Astrocyte (in vitro differentiated cells and primary cell): ENCODE data around the gene GFRAL.

Experiments used
- EZH2 ChIP-seq: IDR thresholded peaks from 2 replicates; pipeline ENCODE4 v1.6.1; 2012; ENCODE audit warnings: mild to moderate bottlenecking, low read length, inconsistent platforms; ENCODE audit not compliant: insufficient read depth
- TF ChIP-seq, protein P1 (sequence below): IDR thresholded peaks from 2 replicates; pipeline ENCODE4 v1.5.1; 2011; ENCODE audit warnings: low read depth, mild to moderate bottlenecking, inconsistent platforms, low read length, moderate library complexity; ENCODE audit not compliant: insufficient read depth

DNA sequence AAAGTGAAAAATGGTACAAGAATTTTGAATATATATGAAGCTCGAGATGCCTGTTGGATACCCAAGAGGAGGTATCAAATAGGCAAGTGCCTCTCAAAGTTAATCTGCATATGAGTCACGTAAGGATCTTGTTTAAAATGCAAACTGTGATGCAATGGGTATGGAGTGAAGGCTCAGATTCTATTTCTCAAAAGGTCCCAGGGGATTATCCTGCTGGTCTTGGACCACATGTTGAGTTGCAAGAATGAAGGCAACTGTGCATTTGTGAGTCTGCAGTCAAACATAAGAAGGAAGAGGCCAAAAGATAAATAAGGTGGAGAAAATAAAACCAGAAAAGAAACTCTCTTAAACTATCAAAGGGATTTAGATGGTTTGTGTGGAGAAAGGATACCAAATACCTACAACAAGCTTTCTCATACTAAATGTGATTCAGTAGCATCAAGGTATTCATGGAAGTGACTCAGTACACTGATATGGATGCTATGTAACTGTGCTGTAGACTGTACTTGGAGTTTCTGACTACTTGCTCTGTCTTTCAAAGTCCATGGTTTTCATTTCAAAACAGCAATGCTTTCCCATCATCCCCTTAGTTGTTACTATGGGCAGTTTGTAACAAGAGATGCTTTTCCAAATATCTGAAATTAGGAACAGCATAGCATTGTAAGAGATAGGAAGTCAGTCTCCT, 106.3 kb downstream of the GFRAL start:
- TF ChIP-seq, protein P1, sequence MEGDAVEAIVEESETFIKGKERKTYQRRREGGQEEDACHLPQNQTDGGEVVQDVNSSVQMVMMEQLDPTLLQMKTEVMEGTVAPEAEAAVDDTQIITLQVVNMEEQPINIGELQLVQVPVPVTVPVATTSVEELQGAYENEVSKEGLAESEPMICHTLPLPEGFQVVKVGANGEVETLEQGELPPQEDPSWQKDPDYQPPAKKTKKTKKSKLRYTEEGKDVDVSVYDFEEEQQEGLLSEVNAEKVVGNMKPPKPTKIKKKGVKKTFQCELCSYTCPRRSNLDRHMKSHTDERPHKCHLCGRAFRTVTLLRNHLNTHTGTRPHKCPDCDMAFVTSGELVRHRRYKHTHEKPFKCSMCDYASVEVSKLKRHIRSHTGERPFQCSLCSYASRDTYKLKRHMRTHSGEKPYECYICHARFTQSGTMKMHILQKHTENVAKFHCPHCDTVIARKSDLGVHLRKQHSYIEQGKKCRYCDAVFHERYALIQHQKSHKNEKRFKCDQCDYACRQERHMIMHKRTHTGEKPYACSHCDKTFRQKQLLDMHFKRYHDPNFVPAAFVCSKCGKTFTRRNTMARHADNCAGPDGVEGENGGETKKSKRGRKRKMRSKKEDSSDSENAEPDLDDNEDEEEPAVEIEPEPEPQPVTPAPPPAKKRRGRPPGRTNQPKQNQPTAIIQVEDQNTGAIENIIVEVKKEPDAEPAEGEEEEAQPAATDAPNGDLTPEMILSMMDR: no peak
- no peak for TF ChIP-seq EZH2
